GM18505 (cell line): ENCODE results near the gene GARNL3.
A peak's percentile ranks its signal among the peaks of the same experiment; 100 is the strongest.

Experiments
- ATAC-seq: cut with Tn5 transposase; IDR thresholded peaks from one replicate; pipeline ENCODE4 v1.9.1; 2021; ENCODE audit not compliant: unreplicated experiment
- POLR2A ChIP-seq: IDR thresholded peaks from 4 replicates; pipeline ENCODE4 v1.6.1; 2011; ENCODE audit warnings: borderline replicate concordance; ENCODE audit not compliant: insufficient read depth, insufficient read length; ENCODE audit errors: extremely low read depth

Gene GARNL3

DNA sequence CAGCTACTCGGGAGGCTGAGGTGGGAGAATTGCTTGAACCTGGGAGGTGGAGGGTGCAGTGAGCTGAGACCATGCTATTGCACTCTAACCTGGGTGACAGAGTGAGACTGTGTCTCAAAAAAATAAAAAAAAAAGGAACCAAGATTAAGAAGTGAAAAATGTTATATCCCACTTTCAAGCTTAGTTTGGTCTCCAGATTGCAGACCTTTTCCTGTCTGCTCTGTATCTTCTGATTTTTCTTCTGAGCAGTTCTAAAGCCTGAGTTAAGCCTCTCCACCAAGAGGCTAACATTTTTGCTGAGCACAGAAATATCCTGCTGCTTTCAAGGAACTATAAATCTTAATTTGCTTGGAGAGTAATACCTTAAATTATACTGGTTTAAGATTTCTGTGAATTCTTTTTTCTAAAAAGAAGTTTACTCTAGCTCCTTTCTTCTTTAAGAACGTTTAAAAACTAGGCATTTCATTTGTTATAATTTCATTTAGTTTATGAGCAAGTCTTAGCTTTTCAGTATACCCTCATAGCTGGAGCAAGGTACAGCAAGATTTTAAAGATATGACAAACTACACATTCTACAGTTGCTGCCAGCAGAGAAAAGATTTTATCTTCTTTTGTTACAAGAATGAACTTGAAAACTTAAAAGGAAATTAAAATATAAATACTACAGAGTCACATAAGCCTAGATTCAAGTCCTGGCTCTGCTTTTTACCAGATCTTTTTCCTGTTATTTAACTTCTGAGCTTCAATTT is 55.0 kb downstream of the GARNL3 start:
- peak; percentile 69 for ATAC-seq
- TF ChIP-seq POLR2A: no peak

- no peak for ATAC-seq
- TF ChIP-seq POLR2A: no peak
These were observed 55.5 kb downstream of the GARNL3 start for GRCh38 chr9:127320115-127320378.

GRCh38 chr9:127323393-127323792 is 58.8 kb downstream of the GARNL3 start:
- TF ChIP-seq POLR2A: no peak
- ATAC-seq: no peak

DNA sequence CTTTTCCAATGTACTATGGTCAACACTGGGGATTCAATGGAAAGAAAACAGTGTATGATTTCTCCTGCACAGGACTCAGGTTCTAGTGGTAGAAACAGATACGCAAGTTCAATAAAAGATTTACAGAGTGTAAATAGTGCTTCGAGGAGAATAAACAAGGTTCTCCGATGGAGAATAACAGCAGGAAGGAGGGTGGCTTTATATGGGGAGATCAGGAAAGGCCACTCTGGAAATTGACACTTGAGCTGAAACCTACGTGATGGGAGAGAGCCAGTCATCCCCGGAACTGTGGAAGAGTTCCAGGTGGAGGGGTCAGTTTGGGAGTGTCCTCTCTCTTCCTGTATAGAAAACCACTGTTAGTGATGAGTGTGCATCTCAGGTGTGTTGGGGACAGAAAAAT is 65.9 kb downstream of the GARNL3 start:
- ATAC-seq: no peak
- no peak for TF ChIP-seq POLR2A

DNA sequence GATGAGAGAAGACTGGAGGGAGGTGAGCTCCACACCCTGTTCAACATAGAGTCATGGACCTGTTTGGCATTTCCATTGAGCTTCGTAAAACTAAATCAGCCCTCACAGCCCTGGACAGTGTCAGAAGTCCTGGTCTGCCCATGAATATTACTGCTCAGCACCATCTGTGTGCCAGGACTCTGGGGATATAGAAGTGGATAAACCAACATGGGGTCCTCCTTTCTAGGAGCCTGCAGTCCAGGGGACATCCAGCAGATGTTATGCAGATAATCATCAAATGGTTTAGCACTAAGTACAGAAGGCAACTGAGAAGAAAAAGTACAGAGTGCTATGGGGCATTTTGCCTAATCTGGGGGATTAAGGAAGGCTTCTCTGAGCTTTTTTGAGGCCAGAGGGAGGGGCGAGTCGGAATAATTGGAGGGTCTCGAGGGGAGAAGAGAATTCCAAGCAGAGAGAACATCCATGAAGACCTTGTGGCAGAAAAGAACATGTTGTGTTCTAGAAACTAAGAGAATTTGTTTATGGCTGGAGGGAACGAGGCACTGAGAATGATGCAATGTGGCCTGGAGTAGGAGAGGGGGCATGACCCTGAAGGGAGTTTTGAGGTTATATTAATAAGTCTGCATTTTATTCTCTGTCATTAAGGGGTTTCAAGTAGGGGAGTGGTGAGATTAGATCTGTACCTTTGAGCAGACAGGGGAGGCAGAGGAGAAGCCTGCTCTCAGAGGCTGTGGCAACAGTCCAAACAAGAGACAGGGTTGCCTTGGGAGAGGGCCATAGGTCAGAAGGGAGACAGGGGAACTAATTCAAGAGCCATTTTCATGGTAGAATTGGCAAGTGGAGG is 68.9 kb downstream of the GARNL3 start:
- ATAC-seq: no peak
- TF ChIP-seq POLR2A: no peak

- ATAC-seq: no peak
- TF ChIP-seq POLR2A: no peak
These were observed 70.2 kb downstream of the GARNL3 start for GRCh38 chr9:127334725-127335124.

- ATAC-seq: no peak
- no peak for TF ChIP-seq POLR2A
These were observed 71.5 kb downstream of the GARNL3 start for GRCh38 chr9:127336086-127336485.

GRCh38 chr9:127336506-127337352 is 72.2 kb downstream of the GARNL3 start:
- ATAC-seq: no peak
- no peak for TF ChIP-seq POLR2A

- no peak for ATAC-seq
- TF ChIP-seq POLR2A: no peak
These were observed 76.1 kb downstream of the GARNL3 start for GRCh38 chr9:127340721-127341120.

GRCh38 chr9:127341152-127341551 is 76.6 kb downstream of the GARNL3 start:
- ATAC-seq: no peak
- no peak for TF ChIP-seq POLR2A

DNA sequence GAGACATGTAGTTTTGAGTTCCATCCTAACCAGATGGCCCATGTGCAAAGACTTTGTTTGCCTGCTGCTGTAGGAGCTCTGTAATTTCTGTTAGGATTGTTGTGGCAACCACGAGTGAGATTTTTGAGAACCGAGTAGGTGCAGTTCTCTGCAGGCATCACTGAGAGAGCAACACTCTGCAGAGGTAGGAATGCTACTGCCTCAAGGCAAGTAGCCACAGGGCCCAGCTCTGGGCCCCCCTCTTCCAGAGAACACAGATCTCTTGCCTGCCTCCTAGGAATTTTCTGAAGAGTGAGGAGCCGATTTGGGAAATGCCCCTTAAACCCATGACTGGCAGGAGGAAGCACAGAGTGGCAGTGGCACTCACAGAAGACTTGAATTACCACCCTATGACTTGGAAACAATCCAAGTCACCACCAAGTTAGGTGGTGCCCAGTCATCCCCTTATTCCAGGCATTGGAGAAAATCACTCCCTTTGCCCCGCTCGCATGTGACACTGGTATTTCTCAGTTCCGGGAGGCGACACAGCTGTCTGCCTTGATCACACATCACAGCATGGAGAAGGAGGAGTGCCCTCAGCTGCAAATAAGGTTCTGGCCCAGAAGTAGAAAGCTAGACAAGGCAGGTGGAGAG is 79.9 kb downstream of the GARNL3 start:
- ATAC-seq: no peak
- TF ChIP-seq POLR2A: no peak

GRCh38 chr9:127345566-127345965 is 81.0 kb downstream of the GARNL3 start:
- TF ChIP-seq POLR2A: no peak
- no peak for ATAC-seq

DNA sequence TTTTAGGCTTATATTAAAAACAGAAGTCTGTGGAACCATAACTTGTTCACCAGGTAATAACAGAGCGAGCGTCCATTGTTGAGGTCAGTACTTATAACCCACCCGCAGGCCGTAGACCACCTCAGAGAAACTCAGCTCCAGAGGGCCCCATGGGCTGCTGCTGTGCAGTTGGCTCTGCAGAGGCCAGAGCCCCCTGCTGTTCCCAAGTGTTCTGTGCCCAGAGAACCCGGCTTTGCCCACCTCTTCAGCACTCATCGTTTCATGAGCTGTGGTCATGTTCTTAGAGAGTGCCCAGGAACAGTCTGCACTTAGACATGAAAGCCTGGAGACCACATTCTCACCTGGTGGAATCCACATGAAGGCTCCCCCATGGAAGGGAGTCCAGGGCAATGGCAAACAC is 82.0 kb downstream of the GARNL3 start:
- no peak for ATAC-seq
- no peak for TF ChIP-seq POLR2A
